Kidney (tissue), 14 donors: ENCODE measurements around the gene SNAP47. TPM values are rescaled to one million over a fixed set of nuclear protein-coding genes. Genes with fewer than 3 reads are reported as not detected.
A peak's percentile ranks its signal among the peaks of the same experiment; 100 is the strongest.

Experiments used
- DNase-seq, 5 donors: peaks; one replicate each; pipeline ENCODE4 v3.0.0-alpha.2; 2013 to 2020
- FAIRE-seq: peaks from 2 replicates; lab custom pipeline; 2012; peaks lifted over from hg19 to GRCh38; lab: Jason Lieb, UNC
- H3K27ac ChIP-seq, 2 donors: one replicate each; pipeline ENCODE4 v1.7.0; 2013; ENCODE audit warnings: low read depth in 2 of 2, low read length in 2 of 2, inconsistent platforms in 1 of 2
- H3K27me3 ChIP-seq: one replicate; pipeline ENCODE4 v1.7.1; 2013; ENCODE audit warnings: low read length, inconsistent platforms; ENCODE audit not compliant: control insufficient read depth, insufficient read depth
- H3K36me3 ChIP-seq, 3 donors: one replicate each; pipeline versions ENCODE4 v1.7.0 to v1.7.1; 2013; ENCODE audit warnings: low read length in 3 of 3, control low read depth in 1 of 3, inconsistent platforms in 1 of 3; ENCODE audit not compliant: insufficient read depth in 3 of 3, control insufficient read depth in 2 of 3
- H3K4me1 ChIP-seq, 3 donors: one replicate each; pipeline versions ENCODE4 v1.7.0 to v1.7.1; 2013; ENCODE audit warnings: low read length in 3 of 3, inconsistent platforms in 1 of 3, low read depth in 1 of 3; ENCODE audit not compliant: control insufficient read depth in 2 of 3, insufficient read depth in 2 of 3
- H3K4me3 ChIP-seq, 3 donors: one replicate each; pipeline versions ENCODE4 v1.7.0 to v1.8.1; 2013; ENCODE audit warnings: low read length in 3 of 3, control low read depth in 1 of 3, inconsistent platforms in 1 of 3
- H3K9ac ChIP-seq, 3 donors: one replicate each; pipeline versions ENCODE4 v1.7.0 to v1.7.1; 2013; ENCODE audit warnings: low read length in 3 of 3, control low read depth in 1 of 3, inconsistent platforms in 1 of 3
- H3K9me3 ChIP-seq, 3 donors: one replicate each; pipeline versions ENCODE4 v1.7.0 to v1.7.1; 2013; ENCODE audit warnings: low read length in 3 of 3, control low read depth in 1 of 3, inconsistent platforms in 1 of 3; ENCODE audit not compliant: control insufficient read depth in 2 of 3, insufficient read depth in 1 of 3
- intact Hi-C: fragments of 100-400 bp; cut with DNase I; formaldehyde crosslinking; loops from one replicate; pipeline ENCODE4 v1.11.1; 2022
- polyA plus RNA-seq: library from polyadenylated mRNA; stranded (reverse); fragments of 350-450 nt; fragmentation: Illumina TruSeq; extraction: RNeasy Lipid Tissue Mini Kit (QIAGEN cat#74804); gene quantifications from one replicate; pipeline ENCODE4 v1.2.3, GENCODE V29; 2014; ENCODE audit warnings: low read depth, low replicate concordance; ENCODE audit not compliant: insufficient read depth
- total RNA-seq: library from RNA; stranded (reverse); fragmentation: NEBNext Ultra II Directional; extraction: Animal tissue kit (Norgen Biotek cat#: 25700); gene quantifications from one replicate; pipeline ENCODE4 v1.2.1, GENCODE V29; 2021
- TF ChIP-seq, protein P1 (sequence below): IDR thresholded peaks from 3 replicates; pipeline ENCODE4 v1.5.1; 2012; ENCODE audit warnings: mild to moderate bottlenecking, moderate library complexity, borderline replicate concordance; ENCODE audit not compliant: insufficient read depth; ENCODE audit errors: extremely low read depth
- donor health status: control.
- donor health status: control.
- donor health status: control.
- donor health status: control.
- donor health status: control.
- donor health status: DM: yes; HTN: yes; CAD: no.
- donor health status: Normal renal cell carcinoma (clear cell type).

The SNAP47 gene
- total and polyA plus RNA-seq, 2 donors from 2014 or later, result 31.6 to 32.4 TPM

DNA sequence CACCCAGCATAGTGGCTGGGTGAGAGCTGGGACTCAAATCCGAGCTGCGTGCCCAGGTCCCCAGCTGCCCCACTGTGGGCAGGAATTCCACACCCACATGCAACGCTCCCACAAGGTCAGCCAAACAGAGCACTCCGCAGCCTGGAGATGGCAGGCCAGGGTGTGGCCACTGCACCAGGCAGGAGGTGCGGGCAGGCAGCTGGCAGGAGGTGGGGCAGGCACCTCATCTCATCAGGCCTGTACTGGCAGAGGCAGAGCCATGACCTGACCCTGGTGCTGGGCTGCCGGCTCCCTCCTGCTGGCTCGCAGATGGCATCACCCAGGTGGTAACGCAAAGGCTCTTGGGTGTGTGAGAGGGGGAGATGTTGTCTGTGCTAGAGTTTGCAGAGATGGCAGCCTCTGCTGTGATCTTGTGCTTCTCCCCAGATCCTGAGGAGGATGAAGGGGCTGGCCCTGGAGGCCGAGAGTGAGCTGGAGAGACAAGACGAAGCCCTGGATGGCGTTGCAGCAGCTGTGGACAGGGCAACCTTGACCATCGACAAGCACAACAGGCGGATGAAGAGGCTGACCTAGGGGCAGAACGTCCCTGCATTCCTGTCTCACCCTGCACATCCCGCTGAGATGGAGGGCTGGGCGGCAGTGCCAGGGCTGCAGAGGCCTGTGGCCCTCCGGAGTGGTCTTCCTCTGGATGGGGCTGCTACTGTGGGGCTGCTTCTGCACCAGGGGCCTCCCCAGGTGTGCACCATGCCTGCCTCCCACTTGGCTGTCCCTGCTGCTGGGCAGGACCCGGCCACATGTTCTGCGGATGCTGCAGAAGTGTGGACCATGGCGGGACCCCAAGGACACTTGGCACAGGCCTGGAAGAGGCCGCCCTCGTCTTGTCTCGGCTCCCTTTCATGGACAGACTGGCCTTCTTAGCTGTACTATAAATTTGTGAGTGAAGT, 45.1 kb downstream of the SNAP47 start:
- TF ChIP-seq, protein P1, sequence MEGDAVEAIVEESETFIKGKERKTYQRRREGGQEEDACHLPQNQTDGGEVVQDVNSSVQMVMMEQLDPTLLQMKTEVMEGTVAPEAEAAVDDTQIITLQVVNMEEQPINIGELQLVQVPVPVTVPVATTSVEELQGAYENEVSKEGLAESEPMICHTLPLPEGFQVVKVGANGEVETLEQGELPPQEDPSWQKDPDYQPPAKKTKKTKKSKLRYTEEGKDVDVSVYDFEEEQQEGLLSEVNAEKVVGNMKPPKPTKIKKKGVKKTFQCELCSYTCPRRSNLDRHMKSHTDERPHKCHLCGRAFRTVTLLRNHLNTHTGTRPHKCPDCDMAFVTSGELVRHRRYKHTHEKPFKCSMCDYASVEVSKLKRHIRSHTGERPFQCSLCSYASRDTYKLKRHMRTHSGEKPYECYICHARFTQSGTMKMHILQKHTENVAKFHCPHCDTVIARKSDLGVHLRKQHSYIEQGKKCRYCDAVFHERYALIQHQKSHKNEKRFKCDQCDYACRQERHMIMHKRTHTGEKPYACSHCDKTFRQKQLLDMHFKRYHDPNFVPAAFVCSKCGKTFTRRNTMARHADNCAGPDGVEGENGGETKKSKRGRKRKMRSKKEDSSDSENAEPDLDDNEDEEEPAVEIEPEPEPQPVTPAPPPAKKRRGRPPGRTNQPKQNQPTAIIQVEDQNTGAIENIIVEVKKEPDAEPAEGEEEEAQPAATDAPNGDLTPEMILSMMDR, result no peak
- no peak overlapping the region for H3K27ac ChIP-seq
- H3K4me3 ChIP-seq, result no peak overlapping the region
- intact Hi-C loops, result no loop called here
- no peaks in the 10 kb centered on the region for H3K9me3 ChIP-seq
- no peaks in the 10 kb centered on the region for H3K4me1 ChIP-seq
- FAIRE-seq, result no peak
- H3K9ac ChIP-seq, result no peak overlapping the region
- no peaks in the 10 kb centered on the region for H3K36me3 ChIP-seq
- no peaks in the 10 kb centered on the region for H3K27me3 ChIP-seq
- DNase-seq, result peak in 2 of 5 donors; percentile 6 to 25

DNA sequence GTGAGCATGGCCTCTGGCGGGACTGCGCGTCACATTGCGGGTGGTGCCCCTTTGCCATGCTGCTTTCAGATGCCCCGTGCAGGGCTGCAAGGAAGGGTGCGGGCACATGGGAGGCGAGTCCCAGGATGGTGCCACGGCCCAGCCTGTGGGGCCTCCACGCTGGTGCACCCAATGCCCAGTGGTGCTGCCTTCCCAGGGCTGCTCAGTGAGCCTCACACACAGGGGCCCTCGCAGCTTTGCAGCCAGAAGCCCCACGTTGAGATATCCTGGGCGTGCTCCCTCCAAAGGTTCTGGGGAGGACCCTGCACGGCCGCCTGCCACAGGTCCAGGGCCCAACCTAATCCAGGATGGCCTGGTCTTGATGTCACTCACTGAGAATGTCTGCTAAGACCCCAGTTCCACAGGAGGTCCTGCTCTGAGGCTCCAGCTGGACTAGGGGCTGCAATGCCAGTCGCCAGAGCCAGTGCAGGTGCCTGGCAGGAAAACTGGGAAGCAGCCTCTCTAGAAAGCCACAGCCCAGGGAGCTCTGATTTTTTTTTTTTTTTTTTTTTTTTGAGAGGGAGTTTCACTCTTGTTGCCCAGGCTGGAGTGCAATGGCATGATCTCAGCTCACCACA, 46.2 kb downstream of the SNAP47 start:
- Histone ChIP-seq H3K4me3 (no peak overlapping the region), H3K9me3 (no peaks in the 10 kb centered on the region), H3K27me3 (no peaks in the 10 kb centered on the region), H3K4me1 (peaks cover 0 to 4% (median 1%) of the 10 kb centered on the region in 3 donors), H3K9ac (no peak overlapping the region), H3K36me3 (no peaks in the 10 kb centered on the region), H3K27ac (no peak overlapping the region)
- DNase-seq (peak in 3 of 5 donors; percentile 9 to 57 (median 23)), FAIRE-seq (no peak)
- TF ChIP-seq, protein P1, result no peak
- intact Hi-C loops, result no loop called here

DNA sequence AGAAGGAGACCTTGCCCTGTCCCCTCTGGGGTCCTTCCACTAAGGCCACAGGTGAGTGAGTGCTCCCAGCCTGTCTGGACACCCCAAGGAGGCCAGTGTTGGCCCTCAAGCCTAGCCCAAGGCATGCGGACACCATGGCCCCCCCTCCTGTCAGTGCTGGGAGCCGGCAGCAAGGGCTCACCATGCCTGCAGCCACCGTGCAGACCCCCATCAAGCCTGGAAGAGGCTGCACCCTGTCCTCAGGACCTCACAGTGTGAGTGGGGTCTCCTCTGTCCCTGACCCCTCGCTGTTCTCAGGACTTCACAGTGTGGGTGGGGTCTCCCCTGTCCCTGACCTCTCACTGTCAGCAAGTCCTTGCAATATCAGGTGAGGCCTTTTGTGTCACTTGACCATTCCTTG, 47.0 kb downstream of the SNAP47 start:
- DNase-seq, result no peak
- no peak for FAIRE-seq
- H3K9ac ChIP-seq, result no peak overlapping the region
- no peak overlapping the region for H3K27ac ChIP-seq
- H3K4me1 ChIP-seq, result peaks cover 0 to 11% (median 3%) of the 10 kb centered on the region in 3 donors
- no peaks in the 10 kb centered on the region for H3K36me3 ChIP-seq
- H3K27me3 ChIP-seq, result no peaks in the 10 kb centered on the region
- TF ChIP-seq, protein P1, result no peak
- intact Hi-C loops, result no loop called here
- no peak overlapping the region for H3K4me3 ChIP-seq
- no peaks in the 10 kb centered on the region for H3K9me3 ChIP-seq
